ENCODE measurements around the gene PCBP4.

Gene PCBP4

GRCh38 chr3:51958603-51959521, 8.4 kb downstream of the PCBP4 start:
- H3K27me3 ChIP-seq (ENCODE audit: control insufficient read depth, low read length): peaks cover 14% of the 10 kb centered on the region; the same call in 1 of the 2 replicates
- no peaks in the 10 kb centered on the region for H3F3A ChIP-seq (ENCODE audit: control insufficient read depth, insufficient read depth)
- no peaks in the 10 kb centered on the region for H3K79me2 ChIP-seq (ENCODE audit: control insufficient read depth, low read length)
- H3K9me3 ChIP-seq (ENCODE audit: control insufficient read depth, insufficient read depth, low read length): no peaks in the 10 kb centered on the region
- no peaks in the 10 kb centered on the region for H3K36me3 ChIP-seq (ENCODE audit: control insufficient read depth, low read length)
- H3K4me1 ChIP-seq (ENCODE audit: control insufficient read depth, low read length): no peaks in the 10 kb centered on the region
- TF ChIP-seq EZH2phosphoT487 (IDR thresholded peaks at IDR 0.05; ENCODE audit: borderline replicate concordance, low read length): no peak
- no peak for TF ChIP-seq CTCF (IDR thresholded peaks at IDR 0.05; ENCODE audit: low read depth, low read length, poor library complexity, severe bottlenecking)
- no peaks in the 10 kb centered on the region for H3K9me2 ChIP-seq (replicated peaks; ENCODE audit: control insufficient read depth, low read length)
- H4K20me1 ChIP-seq (ENCODE audit: control insufficient read depth, insufficient read depth, low read depth, low read length): no peaks in the 10 kb centered on the region
- H3K27ac ChIP-seq (ENCODE audit: low read depth, low read length): no peak overlapping the region
- no peak overlapping the region for H3K4me2 ChIP-seq (ENCODE audit: low read length)
- no peak overlapping the region for H3K4me3 ChIP-seq (ENCODE audit: low read length)

- Histone ChIP-seq H3K9me2 (replicated peaks; ENCODE audit: control insufficient read depth, low read length) (no peaks in the 10 kb centered on the region), H3K4me3 (ENCODE audit: low read length) (no peak overlapping the region), H3F3A (ENCODE audit: control insufficient read depth, insufficient read depth) (no peaks in the 10 kb centered on the region), H3K27ac (ENCODE audit: low read depth, low read length) (no peak overlapping the region), H3K4me1 (ENCODE audit: control insufficient read depth, low read length) (no peaks in the 10 kb centered on the region), H3K79me2 (ENCODE audit: control insufficient read depth, low read length) (no peaks in the 10 kb centered on the region), H3K27me3 (ENCODE audit: control insufficient read depth, low read length) (peaks cover 12% of the 10 kb centered on the region; the same call in 1 of the 2 replicates), H4K20me1 (ENCODE audit: control insufficient read depth, insufficient read depth, low read depth, low read length) (no peaks in the 10 kb centered on the region), H3K36me3 (ENCODE audit: control insufficient read depth, low read length) (no peaks in the 10 kb centered on the region), H3K9me3 (ENCODE audit: control insufficient read depth, insufficient read depth, low read length) (no peaks in the 10 kb centered on the region), H3K4me2 (ENCODE audit: low read length) (no peak overlapping the region)
- no peak for TF ChIP-seq EZH2phosphoT487 (IDR thresholded peaks at IDR 0.05; ENCODE audit: borderline replicate concordance, low read length)
- TF ChIP-seq CTCF (IDR thresholded peaks at IDR 0.05; ENCODE audit: low read depth, low read length, poor library complexity, severe bottlenecking): no peak
These were observed 9.6 kb downstream of the PCBP4 start for GRCh38 chr3:51957520-51958205.

GRCh38 chr3:51955893-51956770, 11.1 kb downstream of the PCBP4 start:
- H3K9me3 ChIP-seq (ENCODE audit: control insufficient read depth, insufficient read depth, low read length): no peaks in the 10 kb centered on the region
- H3K4me2 ChIP-seq (ENCODE audit: low read length): no peak overlapping the region
- TF ChIP-seq EZH2phosphoT487 (IDR thresholded peaks at IDR 0.05; ENCODE audit: borderline replicate concordance, low read length) (no peak), CTCF (IDR thresholded peaks at IDR 0.05; ENCODE audit: low read depth, low read length, poor library complexity, severe bottlenecking) (peak; percentile 59)
- peaks cover 10% of the 10 kb centered on the region; the same call in 1 of the 2 replicates for H3K27me3 ChIP-seq (ENCODE audit: control insufficient read depth, low read length)
- H3K79me2 ChIP-seq (ENCODE audit: control insufficient read depth, low read length): no peaks in the 10 kb centered on the region
- no peaks in the 10 kb centered on the region for H4K20me1 ChIP-seq (ENCODE audit: control insufficient read depth, insufficient read depth, low read depth, low read length)
- no peaks in the 10 kb centered on the region for H3K36me3 ChIP-seq (ENCODE audit: control insufficient read depth, low read length)
- no peak overlapping the region for H3K27ac ChIP-seq (ENCODE audit: low read depth, low read length)
- no peaks in the 10 kb centered on the region for H3K4me1 ChIP-seq (ENCODE audit: control insufficient read depth, low read length)
- no peaks in the 10 kb centered on the region for H3F3A ChIP-seq (ENCODE audit: control insufficient read depth, insufficient read depth)
- no peaks in the 10 kb centered on the region for H3K9me2 ChIP-seq (replicated peaks; ENCODE audit: control insufficient read depth, low read length)
- H3K4me3 ChIP-seq (ENCODE audit: low read length): no peak overlapping the region

Measured in DOHH2 (cell line).